IMR-90 (cell line): ENCODE results near the gene ADAMTS14. TPM values are rescaled to one million over a fixed set of nuclear protein-coding genes. Genes with fewer than 3 reads are reported as not detected.

Source experiments
- ATAC-seq: fragments of 200-7000 bp; cut with Tn5 transposase; 2 replicates; pipeline ENCODE4 v1.9.1; 2020; ENCODE audit warnings: low read depth, mild to moderate bottlenecking, moderate library complexity
- BruUV-seq: library from RNA; stranded (reverse); fragments of 400-500 nt; replicated peaks from 2 replicates; lab custom pipeline; 2021; lab: Mats Ljungman, UMichigan
- CTCF ChIA-PET: fragments of 300-600 bp; formaldehyde crosslinking; extraction: SDS; loops from one replicate; lab custom pipeline; 2021; ENCODE audit warnings: antibody characterized with exemption; lab: Yijun Ruan, JAX
- POLR2A ChIA-PET: fragments of 300-600 bp; sonication (Branson Sonifier 250); formaldehyde crosslinking; loops from one replicate; lab custom pipeline; 2022; ENCODE audit warnings: antibody characterized with exemption; ENCODE audit not compliant: unreplicated experiment; lab: Charles Lee
- DNase-seq: peaks from one replicate; pipeline ENCODE4 v3.0.0; 2013
- H2AFZ ChIP-seq: replicated peaks from 2 replicates; pipeline ENCODE3; 2013; ENCODE audit warnings: low read length, mild to moderate bottlenecking; ENCODE audit not compliant: poor library complexity
- H2AK5ac ChIP-seq: 2 replicates; pipeline ENCODE4 v1.6.1; 2013; ENCODE audit warnings: low read depth, low read length, inconsistent platforms
- H2AK9ac ChIP-seq: replicated peaks from 2 replicates; pipeline ENCODE3; 2013; ENCODE audit warnings: mild to moderate bottlenecking, low read depth, low read length, moderate library complexity; ENCODE audit not compliant: poor library complexity
- H2BK120ac ChIP-seq: 2 replicates; pipeline ENCODE4 v1.6.1; 2013; ENCODE audit warnings: low read depth, low read length, inconsistent platforms
- H2BK15ac ChIP-seq: 3 replicates; pipeline ENCODE4 v1.6.1; 2013; ENCODE audit warnings: low read depth, low read length, inconsistent platforms
- H2BK20ac ChIP-seq: 2 replicates; pipeline ENCODE4 v1.6.1; 2013; ENCODE audit warnings: low read depth, mild to moderate bottlenecking, inconsistent platforms, low read length, moderate library complexity
- H2BK5ac ChIP-seq: 2 replicates; pipeline ENCODE4 v1.6.1; 2013; ENCODE audit warnings: mild to moderate bottlenecking, low read depth, low read length, inconsistent platforms; ENCODE audit not compliant: poor library complexity, severe bottlenecking
- H3K14ac ChIP-seq: replicated peaks from 2 replicates; pipeline ENCODE4 v1.6.1; 2013; ENCODE audit warnings: low read depth, low read length, inconsistent platforms
- H3K18ac ChIP-seq: 2 replicates; pipeline ENCODE4 v1.6.1; 2013; ENCODE audit warnings: low read depth, low read length, control low read depth
- H3K23ac ChIP-seq: 2 replicates; pipeline ENCODE4 v1.6.1; 2013; ENCODE audit warnings: low read depth, low read length, inconsistent platforms
- H3K27ac ChIP-seq: 2 replicates; pipeline ENCODE4 v1.5.1; 2013; ENCODE audit warnings: mild to moderate bottlenecking, control low read depth, low read length; ENCODE audit not compliant: insufficient read depth
- H3K27me3 ChIP-seq: 2 replicates; pipeline ENCODE4 v1.6.1; 2013; ENCODE audit warnings: low read length; ENCODE audit not compliant: control insufficient read depth, insufficient read depth
- H3K36me3 ChIP-seq: 2 replicates; pipeline ENCODE4 v1.6.1; 2013; ENCODE audit warnings: low read length, mixed read lengths; ENCODE audit not compliant: control insufficient read depth, insufficient read depth
- H3K4ac ChIP-seq: 2 replicates; pipeline ENCODE4 v1.6.1; 2013; ENCODE audit warnings: low read depth, low read length, inconsistent platforms
- H3K4me1 ChIP-seq: 2 replicates; pipeline ENCODE4 v1.6.1; 2013; ENCODE audit warnings: low read length, mixed read lengths; ENCODE audit not compliant: control insufficient read depth, insufficient read depth
- H3K4me2 ChIP-seq: 2 replicates; pipeline ENCODE4 v1.6.1; 2013; ENCODE audit warnings: low read depth, mild to moderate bottlenecking, control low read depth, low read length, moderate library complexity
- H3K4me3 ChIP-seq: 2 replicates; pipeline ENCODE4 v1.5.1; 2013; ENCODE audit warnings: low read depth, mild to moderate bottlenecking, control low read depth, low read length, moderate library complexity; ENCODE audit not compliant: insufficient read depth
- H3K56ac ChIP-seq: 2 replicates; pipeline ENCODE4 v1.6.1; 2013; ENCODE audit warnings: low read length, inconsistent platforms; ENCODE audit not compliant: insufficient read depth; ENCODE audit errors: extremely low read depth
- H3K79me1 ChIP-seq, 2 experiments: 2 replicates each; pipeline ENCODE4 v1.6.1; 2013; ENCODE audit warnings: low read length in 2 of 2, inconsistent platforms in 1 of 2, low read depth in 1 of 2
- H3K9ac ChIP-seq: 2 replicates; pipeline ENCODE4 v1.6.1; 2013; ENCODE audit warnings: low read depth, low read length, control low read depth
- H3K9me1 ChIP-seq: 2 replicates; pipeline ENCODE4 v1.6.1; 2013; ENCODE audit warnings: low read length, inconsistent platforms; ENCODE audit not compliant: insufficient read depth
- H3K9me3 ChIP-seq: 2 replicates; pipeline ENCODE4 v1.6.1; 2013; ENCODE audit warnings: low read length; ENCODE audit not compliant: control insufficient read depth, insufficient read depth
- H4K20me1 ChIP-seq: 2 replicates; pipeline ENCODE4 v1.6.1; 2013; ENCODE audit warnings: low read length, inconsistent platforms; ENCODE audit not compliant: insufficient read depth
- H4K5ac ChIP-seq: 2 replicates; pipeline ENCODE4 v1.6.1; 2013; ENCODE audit warnings: mild to moderate bottlenecking, low read depth, low read length, control low read depth
- H4K8ac ChIP-seq, 2 experiments: 2 replicates each; pipeline ENCODE4 v1.6.1; 2013; ENCODE audit warnings: low read depth in 2 of 2, low read length in 2 of 2, control low read depth in 1 of 2, inconsistent platforms in 1 of 2
- H4K91ac ChIP-seq: 2 replicates; pipeline ENCODE4 v1.6.1; 2013; ENCODE audit warnings: low read depth, low read length, inconsistent platforms; ENCODE audit not compliant: insufficient read depth
- BHLHE40 ChIP-seq: fragments of 150-350 bp; IDR thresholded peaks from 2 replicates; pipeline ENCODE4 v1.6.1; 2016; ENCODE audit warnings: mild to moderate bottlenecking, low read depth, low read length
- CEBPB ChIP-seq: IDR thresholded peaks from 2 replicates; pipeline ENCODE4 v1.6.1; 2012; ENCODE audit warnings: low read depth, low read length, improper control_type of control experiment
- CHD1 ChIP-seq: IDR thresholded peaks from 2 replicates; pipeline ENCODE4 v1.6.1; 2012; ENCODE audit warnings: low read depth, low read length, improper control_type of control experiment
- FOS ChIP-seq: fragments of 150-350 bp; IDR thresholded peaks from 2 replicates; pipeline ENCODE4 v1.6.1; 2016; ENCODE audit warnings: low read depth, low read length
- MAFK ChIP-seq: IDR thresholded peaks from 2 replicates; pipeline ENCODE4 v1.6.1; 2012; ENCODE audit warnings: low read depth, low read length, improper control_type of control experiment
- MAZ ChIP-seq: IDR thresholded peaks from 2 replicates; pipeline ENCODE4 v1.6.1; 2012; ENCODE audit warnings: low read depth, mild to moderate bottlenecking, low read length, improper control_type of control experiment, moderate library complexity, borderline replicate concordance
- MXI1 ChIP-seq: IDR thresholded peaks from 2 replicates; pipeline ENCODE4 v1.6.1; 2012; ENCODE audit warnings: low read depth, mild to moderate bottlenecking, low read length, moderate library complexity, borderline replicate concordance
- NFE2L2 ChIP-seq: fragments of 150-350 bp; IDR thresholded peaks from 2 replicates; pipeline ENCODE4 v1.6.1; 2016; ENCODE audit warnings: low read depth, mild to moderate bottlenecking, low read length
- POLR2A ChIP-seq: IDR thresholded peaks from 2 replicates; pipeline ENCODE4 v1.6.1; 2012; ENCODE audit warnings: mild to moderate bottlenecking, low read depth, low read length
- RAD21 ChIP-seq: IDR thresholded peaks from 2 replicates; pipeline ENCODE4 v1.6.1; 2012; ENCODE audit warnings: low read length, improper control_type of control experiment
- RCOR1 ChIP-seq: IDR thresholded peaks from 2 replicates; pipeline ENCODE4 v1.6.1; 2012; ENCODE audit warnings: mild to moderate bottlenecking, low read length, improper control_type of control experiment; ENCODE audit not compliant: insufficient replicate concordance
- RFX5 ChIP-seq: IDR thresholded peaks from 2 replicates; pipeline ENCODE4 v1.8.0; 2012; ENCODE audit warnings: low read depth, mild to moderate bottlenecking, low read length, moderate library complexity
- SMC3 ChIP-seq: fragments of 150-350 bp; IDR thresholded peaks from 2 replicates; pipeline ENCODE4 v1.6.1; 2016; ENCODE audit warnings: low read depth, mild to moderate bottlenecking, antibody characterized with exemption, low read length, moderate library complexity
- WGBS, 2 experiments: methylation state at CpG; one replicate each; pipeline versions ENCODE4 v1.1.5 to v1.1.7; 2013; ENCODE audit warnings: missing lambda C conversion rate in 2 of 2; ENCODE audit not compliant: insufficient read length in 1 of 2; ENCODE audit errors: extremely low coverage in 2 of 2; 5-methylcytosine and 5-hydroxymethylcytosine counted together
- dilution Hi-C: fragments of 300-500 bp; cut with HindIII; formaldehyde crosslinking; loops from one replicate; pipeline ENCODE4 v1.14.3; 2018; ENCODE audit warnings: low sequenced_read_pairs; ENCODE audit not compliant: unreplicated experiment
- in situ Hi-C: fragments of 300-500 bp; cut with MboI; formaldehyde crosslinking; loops from 3 replicates; pipeline ENCODE4 v1.14.3; 2019; ENCODE audit warnings: low sequenced_read_pairs, inconsistent platforms, mixed read lengths
- intact Hi-C: fragments of 100-400 bp; cut with micrococcal nuclease; formaldehyde crosslinking; loops from 2 replicates; pipeline ENCODE4 v1.10.0; 2022
- polyA plus RNA-seq, 3 experiments: library from polyadenylated mRNA; depleted of rRNA; stranded (reverse); fragments of >200 nt; gene quantifications; 2 replicates each; pipeline ENCODE4 v1.2.3, GENCODE V29; 2012; ENCODE audit warnings: low replicate concordance in 1 of 3
- total RNA-seq: library from RNA; depleted of rRNA; stranded (reverse); fragments of >200 nt; gene quantifications from 2 replicates; pipeline ENCODE4 v1.2.3, GENCODE V29; 2012
- TF ChIP-seq, protein P1 (sequence below): fragments of 150-350 bp; IDR thresholded peaks from 2 replicates; pipeline ENCODE4 v1.6.1; 2017; ENCODE audit warnings: mild to moderate bottlenecking, antibody characterized with exemption, low read length, low read depth
- TF ChIP-seq, protein P2 (sequence below): fragments of 150-350 bp; IDR thresholded peaks from 2 replicates; pipeline ENCODE4 v1.6.1; 2016; ENCODE audit warnings: low read depth, mild to moderate bottlenecking, low read length, moderate library complexity, borderline replicate concordance
- TF ChIP-seq, protein P3 (sequence below): conservative IDR thresholded peaks from 2 replicates; pipeline ENCODE4 v1.5.1; 2012; ENCODE audit warnings: mild to moderate bottlenecking, low read depth, low read length, improper control_type of control experiment

ADAMTS14 gene
- total and polyA plus RNA-seq, 2 of the 4 experiments (the other 2 are of a cell fraction): under 0.01 to 0.31 TPM

DNA sequence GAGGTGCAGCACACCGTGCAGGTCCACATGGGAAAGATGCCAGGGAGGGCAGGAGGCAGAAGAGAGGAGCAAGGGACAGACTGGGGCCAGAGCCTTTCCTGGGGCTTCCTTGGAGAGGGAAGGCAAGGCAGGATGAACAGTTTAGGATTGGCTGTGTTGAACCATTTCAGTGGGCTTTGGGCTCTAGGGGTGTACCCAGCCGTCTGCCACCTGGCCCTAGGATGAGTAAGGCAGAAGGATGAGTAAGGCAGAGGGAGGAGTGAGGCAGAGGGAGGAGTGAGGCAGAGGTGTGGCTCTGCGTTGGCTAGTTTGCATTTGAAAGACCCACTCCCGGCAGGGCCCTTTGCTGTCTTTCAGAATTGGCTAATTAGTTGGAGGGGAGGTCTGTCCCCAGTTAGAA lies 38.3 kb upstream of the ADAMTS14 start:
- CTCF ChIA-PET: no interaction called here
- H3K36me3 ChIP-seq: no peaks in the 10 kb centered on the region
- no peaks in the 10 kb centered on the region for H3K79me1 ChIP-seq
- no CpG with 5 or more reads among the region's 4 CpGs for WGBS, 2 experiments
- POLR2A ChIA-PET: no interaction called here
- no peak overlapping the region for H3K27ac ChIP-seq
- H4K8ac ChIP-seq: no peak overlapping the region
- H3K9me3 ChIP-seq: 0 out of 2 replicates have a peak, but pooled peaks cover 2% of the 10 kb centered on the region
- H4K20me1 ChIP-seq: no peaks in the 10 kb centered on the region
- no peak overlapping the region for H2BK15ac ChIP-seq
- intact Hi-C loops: no loop called here
- no peaks in the 10 kb centered on the region for H3K9me1 ChIP-seq
- no peak overlapping the region for H4K5ac ChIP-seq
- H2BK120ac ChIP-seq: no peak overlapping the region
- no TSS peak for BruUV-seq
- H3K27me3 ChIP-seq: peaks cover 11% of the 10 kb centered on the region
- no peak overlapping the region for H2AFZ ChIP-seq
- H3K56ac ChIP-seq: no peak overlapping the region
- no peak overlapping the region for H2BK20ac ChIP-seq
- H4K91ac ChIP-seq: no peak overlapping the region
- no peak overlapping the region for H2BK5ac ChIP-seq
- no peak overlapping the region for H3K18ac ChIP-seq
- in situ Hi-C loops: no loop called here
- TF ChIP-seq, protein P1, sequence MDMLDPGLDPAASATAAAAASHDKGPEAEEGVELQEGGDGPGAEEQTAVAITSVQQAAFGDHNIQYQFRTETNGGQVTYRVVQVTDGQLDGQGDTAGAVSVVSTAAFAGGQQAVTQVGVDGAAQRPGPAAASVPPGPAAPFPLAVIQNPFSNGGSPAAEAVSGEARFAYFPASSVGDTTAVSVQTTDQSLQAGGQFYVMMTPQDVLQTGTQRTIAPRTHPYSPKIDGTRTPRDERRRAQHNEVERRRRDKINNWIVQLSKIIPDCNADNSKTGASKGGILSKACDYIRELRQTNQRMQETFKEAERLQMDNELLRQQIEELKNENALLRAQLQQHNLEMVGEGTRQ: no peak
- TF ChIP-seq CEBPB (no peak), BHLHE40 (no peak), MAFK (no peak), RFX5 (no peak), SMC3 (no peak), RCOR1 (no peak), NFE2L2 (no peak), POLR2A (no peak), MXI1 (no peak), RAD21 (no peak), FOS (no peak), CHD1 (no peak), MAZ (no peak)
- TF ChIP-seq, protein P2, sequence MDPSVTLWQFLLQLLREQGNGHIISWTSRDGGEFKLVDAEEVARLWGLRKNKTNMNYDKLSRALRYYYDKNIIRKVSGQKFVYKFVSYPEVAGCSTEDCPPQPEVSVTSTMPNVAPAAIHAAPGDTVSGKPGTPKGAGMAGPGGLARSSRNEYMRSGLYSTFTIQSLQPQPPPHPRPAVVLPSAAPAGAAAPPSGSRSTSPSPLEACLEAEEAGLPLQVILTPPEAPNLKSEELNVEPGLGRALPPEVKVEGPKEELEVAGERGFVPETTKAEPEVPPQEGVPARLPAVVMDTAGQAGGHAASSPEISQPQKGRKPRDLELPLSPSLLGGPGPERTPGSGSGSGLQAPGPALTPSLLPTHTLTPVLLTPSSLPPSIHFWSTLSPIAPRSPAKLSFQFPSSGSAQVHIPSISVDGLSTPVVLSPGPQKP: no peak
- TF ChIP-seq, protein P3, sequence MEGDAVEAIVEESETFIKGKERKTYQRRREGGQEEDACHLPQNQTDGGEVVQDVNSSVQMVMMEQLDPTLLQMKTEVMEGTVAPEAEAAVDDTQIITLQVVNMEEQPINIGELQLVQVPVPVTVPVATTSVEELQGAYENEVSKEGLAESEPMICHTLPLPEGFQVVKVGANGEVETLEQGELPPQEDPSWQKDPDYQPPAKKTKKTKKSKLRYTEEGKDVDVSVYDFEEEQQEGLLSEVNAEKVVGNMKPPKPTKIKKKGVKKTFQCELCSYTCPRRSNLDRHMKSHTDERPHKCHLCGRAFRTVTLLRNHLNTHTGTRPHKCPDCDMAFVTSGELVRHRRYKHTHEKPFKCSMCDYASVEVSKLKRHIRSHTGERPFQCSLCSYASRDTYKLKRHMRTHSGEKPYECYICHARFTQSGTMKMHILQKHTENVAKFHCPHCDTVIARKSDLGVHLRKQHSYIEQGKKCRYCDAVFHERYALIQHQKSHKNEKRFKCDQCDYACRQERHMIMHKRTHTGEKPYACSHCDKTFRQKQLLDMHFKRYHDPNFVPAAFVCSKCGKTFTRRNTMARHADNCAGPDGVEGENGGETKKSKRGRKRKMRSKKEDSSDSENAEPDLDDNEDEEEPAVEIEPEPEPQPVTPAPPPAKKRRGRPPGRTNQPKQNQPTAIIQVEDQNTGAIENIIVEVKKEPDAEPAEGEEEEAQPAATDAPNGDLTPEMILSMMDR: no peak
- DNase-seq (no peak), ATAC-seq (no peak)
- no peak overlapping the region for H3K4me3 ChIP-seq
- no peak overlapping the region for H2AK5ac ChIP-seq
- H3K4me1 ChIP-seq: no peaks in the 10 kb centered on the region
- H3K4me2 ChIP-seq: no peak overlapping the region
- H3K9ac ChIP-seq: no peak overlapping the region
- H3K14ac ChIP-seq: no peak overlapping the region
- no peak overlapping the region for H3K4ac ChIP-seq
- no peak overlapping the region for H2AK9ac ChIP-seq
- H3K23ac ChIP-seq: no peak overlapping the region
- dilution Hi-C loops: no loop called here
